AG09319 (cell line): ENCODE data around the gene ATL3.
"Not testable (repeated sequence)": the region's sequence is repeated elsewhere in the genome, so short reads cannot be mapped to it uniquely, and the experiment has no call there.

Experiments used
- DNase-seq: peaks from one replicate; pipeline ENCODE4 v3.0.0-alpha.2; 2010; ENCODE audit warnings: low read depth; ENCODE audit errors: extremely low read depth
- TF ChIP-seq, protein P1 (sequence below): IDR thresholded peaks from 2 replicates; pipeline ENCODE4 v1.5.1; 2011; ENCODE audit warnings: low read depth, mild to moderate bottlenecking, inconsistent platforms, low read length, moderate library complexity

ATL3 gene

DNA sequence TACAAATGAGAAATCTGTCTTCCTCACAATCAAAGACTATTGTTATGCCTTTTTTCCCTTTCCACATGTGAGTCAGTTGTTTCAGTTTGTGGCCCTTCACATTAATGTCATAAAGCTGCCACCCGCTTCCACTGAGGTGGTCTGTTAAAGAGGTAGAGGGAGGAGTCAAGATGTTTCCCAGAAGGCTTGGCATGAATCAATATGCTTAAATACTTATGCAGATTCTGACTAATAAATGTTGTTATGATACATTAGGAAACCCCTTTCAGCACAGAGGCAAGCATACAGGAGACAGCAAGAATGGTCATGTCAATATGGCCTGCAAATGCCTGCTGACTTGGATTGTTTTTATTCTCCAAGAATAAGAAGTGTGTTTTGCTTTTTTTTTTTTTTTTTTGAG, 16.7 kb upstream of the ATL3 start:
- DNase-seq = no peak
- TF ChIP-seq, protein P1, sequence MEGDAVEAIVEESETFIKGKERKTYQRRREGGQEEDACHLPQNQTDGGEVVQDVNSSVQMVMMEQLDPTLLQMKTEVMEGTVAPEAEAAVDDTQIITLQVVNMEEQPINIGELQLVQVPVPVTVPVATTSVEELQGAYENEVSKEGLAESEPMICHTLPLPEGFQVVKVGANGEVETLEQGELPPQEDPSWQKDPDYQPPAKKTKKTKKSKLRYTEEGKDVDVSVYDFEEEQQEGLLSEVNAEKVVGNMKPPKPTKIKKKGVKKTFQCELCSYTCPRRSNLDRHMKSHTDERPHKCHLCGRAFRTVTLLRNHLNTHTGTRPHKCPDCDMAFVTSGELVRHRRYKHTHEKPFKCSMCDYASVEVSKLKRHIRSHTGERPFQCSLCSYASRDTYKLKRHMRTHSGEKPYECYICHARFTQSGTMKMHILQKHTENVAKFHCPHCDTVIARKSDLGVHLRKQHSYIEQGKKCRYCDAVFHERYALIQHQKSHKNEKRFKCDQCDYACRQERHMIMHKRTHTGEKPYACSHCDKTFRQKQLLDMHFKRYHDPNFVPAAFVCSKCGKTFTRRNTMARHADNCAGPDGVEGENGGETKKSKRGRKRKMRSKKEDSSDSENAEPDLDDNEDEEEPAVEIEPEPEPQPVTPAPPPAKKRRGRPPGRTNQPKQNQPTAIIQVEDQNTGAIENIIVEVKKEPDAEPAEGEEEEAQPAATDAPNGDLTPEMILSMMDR = no peak

DNA sequence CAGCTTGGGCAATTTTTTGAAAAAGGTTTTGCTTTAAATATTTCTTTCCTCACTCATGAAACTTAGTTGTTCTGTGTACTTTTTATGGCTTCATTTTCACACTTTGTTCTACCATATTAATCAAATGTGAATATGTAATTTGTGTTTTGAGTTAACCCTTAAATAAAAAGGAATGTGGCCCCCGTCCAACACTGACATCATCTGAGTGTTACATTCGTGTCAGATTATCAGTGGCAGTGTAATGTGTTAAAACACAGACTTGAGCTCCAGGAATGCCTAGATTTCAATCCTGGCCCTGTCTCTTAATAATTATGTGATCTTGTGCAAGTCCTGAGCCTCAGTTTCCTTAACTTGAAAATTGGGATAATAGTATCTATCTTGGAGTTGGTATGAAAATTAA, 15.8 kb upstream of the ATL3 start:
- no peak for DNase-seq
- TF ChIP-seq, protein P1 = no peak

DNA sequence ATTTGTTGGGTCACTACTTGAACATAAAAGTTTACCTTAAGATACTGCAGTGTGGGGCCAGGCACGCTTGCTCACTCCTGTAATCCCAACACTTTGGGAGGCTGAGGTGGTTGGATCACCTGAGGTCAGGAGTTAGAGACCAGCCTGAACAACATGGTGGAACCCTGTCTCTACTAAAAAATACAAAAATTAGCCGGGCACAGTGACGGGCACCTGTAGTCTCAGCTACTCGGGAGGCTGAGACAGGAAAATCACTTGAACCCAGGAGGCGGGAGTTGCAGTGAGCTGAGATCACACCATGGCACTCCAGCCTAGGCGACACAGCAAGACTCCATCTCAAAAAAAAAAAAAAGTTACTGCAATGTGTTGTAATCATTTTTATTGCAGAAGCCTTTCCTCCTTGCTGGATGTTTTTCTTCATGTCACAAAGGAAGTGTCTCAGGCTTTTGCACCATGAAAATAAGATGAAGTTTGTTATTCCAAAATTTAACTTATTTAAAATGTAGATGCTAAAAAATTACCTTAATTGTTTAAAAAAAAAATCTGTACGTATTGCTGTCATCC, 14.1 kb upstream of the ATL3 start:
- DNase-seq = not testable (repeated sequence)

DNA sequence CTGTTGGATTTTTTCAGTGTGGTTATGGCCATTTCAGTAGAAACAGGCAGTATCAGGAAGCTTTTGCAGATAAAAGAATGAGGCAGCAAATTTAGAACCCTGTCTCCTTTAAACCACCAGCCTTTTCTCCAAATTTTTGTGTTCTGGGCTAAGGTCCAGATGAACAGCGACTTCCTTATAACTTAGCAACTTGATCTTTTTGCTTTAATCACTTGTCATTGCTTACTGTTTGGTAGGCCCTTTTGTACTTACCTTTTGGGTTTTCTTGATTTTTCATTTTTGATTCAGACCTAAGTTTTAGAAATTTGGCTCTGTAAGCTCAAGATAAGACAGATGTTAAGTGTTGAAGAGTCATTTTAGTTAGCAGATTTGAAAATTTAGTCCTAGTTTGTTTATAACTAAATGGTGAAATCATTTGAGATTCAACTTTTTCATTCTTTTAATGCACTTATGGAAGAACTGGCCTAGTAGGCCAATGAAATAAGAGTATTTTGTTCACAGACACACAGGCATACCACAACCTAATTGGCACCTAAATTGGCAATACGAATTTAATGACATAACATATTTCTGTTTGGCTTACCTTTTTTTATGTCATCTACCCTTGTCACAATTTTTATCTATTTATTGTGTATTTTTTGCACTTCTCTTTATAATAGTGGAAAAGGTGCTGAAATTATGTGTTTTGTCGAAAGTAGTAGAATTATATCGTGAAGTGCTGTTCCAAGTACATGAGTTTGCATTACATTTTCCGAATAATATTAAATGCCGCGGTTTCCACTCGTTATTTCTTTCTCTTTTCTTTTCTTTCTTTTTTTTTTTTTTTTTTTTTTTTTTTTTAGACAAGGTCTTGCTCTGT, 12.2 kb upstream of the ATL3 start:
- TF ChIP-seq, protein P1 = no peak
- no peak for DNase-seq

DNA sequence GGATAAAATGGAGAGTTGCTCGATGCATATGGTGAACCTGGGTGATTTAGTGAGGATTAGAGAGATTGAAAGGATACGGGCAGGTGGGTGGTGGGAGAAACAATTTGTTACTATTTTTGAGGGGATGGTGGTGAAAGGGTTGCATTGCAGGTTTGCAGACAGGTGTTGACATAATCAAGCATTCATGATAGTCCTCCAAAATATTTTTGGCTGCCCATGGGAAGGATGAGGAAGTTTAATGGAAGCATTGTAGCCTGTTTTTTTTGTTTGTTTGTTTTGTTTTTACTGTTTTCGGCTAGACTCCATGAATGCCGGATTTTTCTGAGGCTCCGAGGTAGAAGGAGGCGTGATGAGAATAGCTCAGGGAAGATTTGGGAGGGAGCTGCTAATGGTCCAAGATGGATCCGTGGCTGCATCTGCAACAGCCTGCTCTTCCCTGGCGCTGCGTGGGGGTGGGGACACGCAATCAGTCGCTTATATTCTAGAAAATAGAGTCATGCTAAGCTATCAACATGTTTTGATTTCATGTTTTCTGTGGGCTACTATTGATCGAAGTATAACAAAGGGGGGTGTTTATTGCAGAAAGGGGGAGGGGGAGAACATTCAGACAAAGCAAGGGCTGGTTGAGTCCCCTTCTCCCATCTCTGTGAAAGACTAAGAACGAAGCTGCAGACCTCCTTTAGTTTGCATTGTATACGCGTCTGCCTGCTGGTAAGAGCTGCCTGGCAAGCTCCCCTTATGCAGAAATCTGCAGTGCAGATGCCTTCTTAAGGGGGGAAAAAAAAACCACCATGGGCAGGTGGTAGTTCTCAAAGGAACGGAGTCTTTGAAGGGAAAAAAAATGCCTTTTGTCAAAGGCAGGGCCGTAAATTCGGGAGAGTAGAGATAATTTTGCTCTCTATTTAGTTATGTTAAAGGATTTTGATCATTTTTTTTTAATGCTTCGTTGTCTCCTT, 11.2 kb upstream of the ATL3 start:
- TF ChIP-seq, protein P1 = no peak
- no peak for DNase-seq

DNA sequence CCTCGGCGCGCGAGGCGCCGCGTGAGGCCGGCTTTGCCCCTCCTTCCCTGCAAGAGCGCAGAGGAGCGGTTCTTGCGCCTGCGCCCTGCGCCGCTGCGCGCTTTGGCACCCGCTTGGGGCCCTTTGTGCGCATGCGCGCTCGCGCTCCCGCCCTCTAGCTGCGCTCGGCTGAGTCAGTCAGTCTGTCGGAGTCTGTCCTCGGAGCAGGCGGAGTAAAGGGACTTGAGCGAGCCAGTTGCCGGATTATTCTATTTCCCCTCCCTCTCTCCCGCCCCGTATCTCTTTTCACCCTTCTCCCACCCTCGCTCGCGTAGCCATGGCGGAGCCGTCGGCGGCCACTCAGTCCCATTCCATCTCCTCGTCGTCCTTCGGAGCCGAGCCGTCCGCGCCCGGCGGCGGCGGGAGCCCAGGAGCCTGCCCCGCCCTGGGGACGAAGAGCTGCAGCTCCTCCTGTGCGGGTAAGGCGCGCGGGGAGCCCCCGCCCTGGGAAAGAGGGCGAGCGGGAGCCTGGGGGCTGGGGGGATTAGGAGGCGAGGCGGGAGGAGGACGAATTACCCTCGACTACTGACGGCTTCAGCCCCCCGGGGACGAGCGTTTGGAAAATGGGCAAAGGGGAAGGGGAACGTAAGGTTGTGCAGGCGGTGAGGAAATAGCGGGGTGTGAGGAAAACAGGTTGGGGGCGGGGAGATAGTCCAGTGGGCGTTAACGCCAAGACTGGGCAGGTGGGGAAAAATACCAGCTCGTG, 10.3 kb upstream of the ATL3 start, which contains the start of gene RTN3:
TSS of gene RTN3 (plus strand) at position 180 of the 745 bp plus-strand sequence. CDS start at position 317, 137 bp downstream.
- DNase-seq = peak; percentile 96

More for the DNA sequence above, 10.3 kb upstream of the ATL3 start, which contains the start of gene RTN3:
- TF ChIP-seq, protein P1 = peak; percentile 13
